Measurements from ENCODE around the gene NCDN. TPM values are rescaled to one million over a fixed set of nuclear protein-coding genes. Genes with fewer than 3 reads are reported as not detected.
A peak's percentile ranks its signal among the peaks of the same experiment; 100 is the strongest.

NCDN gene
- total and polyA plus RNA-seq, 2 of the 8 experiments (the other 6 are each of a cell fraction or from before 2014, with no cell fraction given) = 26.2 to 35.4 TPM

- TF ChIP-seq KDM1A (IDR thresholded peaks at IDR 0.05; ENCODE audit: borderline replicate concordance, low read length) = no peak
- no peak for TF ChIP-seq TAF7 (optimal IDR thresholded peaks at IDR 0.05; ENCODE audit: borderline replicate concordance, low read depth, low read length)
- TF ChIP-seq CBX8 (IDR thresholded peaks at IDR 0.05; ENCODE audit: borderline replicate concordance, low read depth, low read length) = no peak
- no peak for TF ChIP-seq RFX5 (IDR thresholded peaks at IDR 0.05; ENCODE audit: borderline replicate concordance, low read depth, low read length)
- peak; percentile 95 for TF ChIP-seq CEBPB (IDR thresholded peaks at IDR 0.05; ENCODE audit: low read depth, low read length)
- TF ChIP-seq SRF (IDR thresholded peaks at IDR 0.05; ENCODE audit: low read depth, low read length) = no peak
- TF ChIP-seq CHD1 (IDR thresholded peaks at IDR 0.05; ENCODE audit: low read depth, low read length) = no peak
- no peak for TF ChIP-seq BCL11A (IDR thresholded peaks at IDR 0.05; ENCODE audit: low read depth in 2 of 2, low read length in 2 of 2)
- TF ChIP-seq SP2 (IDR thresholded peaks at IDR 0.05; ENCODE audit: low read length) = no peak
- TF ChIP-seq SIN3A (conservative IDR thresholded peaks at IDR 0.05 in 1 of 2, IDR thresholded peaks at IDR 0.05 in 1 of 2; ENCODE audit: low read depth in 1 of 2, low read length in 2 of 2) = no peak
These were observed 12.6 kb upstream of the NCDN start (continued) for GRCh38 chr1:35544976-35545375.

All from H1 (cell line).